H9 (cell line): Measurements from ENCODE around the gene MSANTD1. TPM values are rescaled to one million over a fixed set of nuclear protein-coding genes. Genes with fewer than 3 reads are reported as not detected.

Source experiments
- DNase-seq: peaks from one replicate; pipeline ENCODE4 v3.0.0-alpha.2; 2017
- H2AFZ ChIP-seq: one replicate; pipeline ENCODE4 v1.6.1; 2013; ENCODE audit warnings: mild to moderate bottlenecking, low read length, control low read depth, moderate library complexity
- H2AK5ac ChIP-seq: 2 replicates; pipeline ENCODE4 v1.6.1; 2013; ENCODE audit warnings: low read length, control low read depth, mixed read lengths; ENCODE audit not compliant: insufficient read length
- H2BK120ac ChIP-seq: one replicate; pipeline ENCODE4 v1.6.1; 2013; ENCODE audit warnings: low read depth, mild to moderate bottlenecking, low read length, control low read depth, inconsistent platforms; ENCODE audit not compliant: poor library complexity, severe bottlenecking
- H2BK12ac ChIP-seq: 2 replicates; pipeline ENCODE4 v1.6.1; 2013; ENCODE audit warnings: low read length, control low read depth, mixed read lengths, low read depth; ENCODE audit not compliant: insufficient read length
- H2BK15ac ChIP-seq: 2 replicates; pipeline ENCODE4 v1.6.1; 2013; ENCODE audit warnings: low read depth, low read length, control low read depth
- H2BK20ac ChIP-seq: one replicate; pipeline ENCODE4 v1.6.1; 2013; ENCODE audit warnings: low read depth, mild to moderate bottlenecking, low read length, control low read depth, inconsistent platforms; ENCODE audit not compliant: poor library complexity, severe bottlenecking
- H2BK5ac ChIP-seq: 2 replicates; pipeline ENCODE4 v1.6.1; 2013; ENCODE audit warnings: low read length, control low read depth, mixed read lengths; ENCODE audit not compliant: insufficient read length
- H3K14ac ChIP-seq: 2 replicates; pipeline ENCODE4 v1.6.1; 2013; ENCODE audit warnings: low read length, control low read depth; ENCODE audit not compliant: insufficient read depth
- H3K18ac ChIP-seq: 2 replicates; pipeline ENCODE4 v1.6.1; 2013; ENCODE audit warnings: low read depth, mild to moderate bottlenecking, mixed read lengths, low read length, control low read depth; ENCODE audit not compliant: insufficient read length
- H3K23ac ChIP-seq: 2 replicates; pipeline ENCODE4 v1.6.1; 2013; ENCODE audit warnings: low read length, control low read depth, mixed read lengths, low read depth; ENCODE audit not compliant: insufficient read length
- H3K23me2 ChIP-seq: 2 replicates; pipeline ENCODE4 v1.6.1; 2013; ENCODE audit warnings: low read depth, mild to moderate bottlenecking, mixed read lengths, low read length, control low read depth; ENCODE audit not compliant: insufficient read length, poor library complexity, severe bottlenecking
- H3K27ac ChIP-seq: 2 replicates; pipeline ENCODE4 v1.5.1; 2013; ENCODE audit warnings: low read length, control low read depth, mixed read lengths, low read depth; ENCODE audit not compliant: insufficient read length
- H3K27me3 ChIP-seq: 2 replicates; pipeline ENCODE4 v1.6.1; 2013; ENCODE audit warnings: low read length, control low read depth, inconsistent platforms; ENCODE audit not compliant: insufficient read depth
- H3K4ac ChIP-seq: 2 replicates; pipeline ENCODE4 v1.6.1; 2013; ENCODE audit warnings: low read depth, mild to moderate bottlenecking, control low read depth, inconsistent platforms, low read length, moderate library complexity
- H3K4me1 ChIP-seq: 2 replicates; pipeline ENCODE4 v1.6.1; 2013; ENCODE audit warnings: low read length, control low read depth, inconsistent platforms; ENCODE audit not compliant: insufficient read depth
- H3K4me2 ChIP-seq: 2 replicates; pipeline ENCODE4 v1.6.1; 2013; ENCODE audit warnings: low read length, control low read depth, mixed read lengths; ENCODE audit not compliant: insufficient read length, insufficient read depth
- H3K56ac ChIP-seq: 2 replicates; pipeline ENCODE4 v1.6.1; 2013; ENCODE audit warnings: low read depth, mild to moderate bottlenecking, mixed read lengths, low read length, control low read depth; ENCODE audit not compliant: insufficient read length
- H3K79me1 ChIP-seq: 2 replicates; pipeline ENCODE4 v1.6.1; 2013; ENCODE audit warnings: low read depth, mild to moderate bottlenecking, moderate library complexity, low read length, control low read depth, inconsistent platforms; ENCODE audit not compliant: insufficient read depth, poor library complexity, severe bottlenecking
- H3K79me2 ChIP-seq: 2 replicates; pipeline ENCODE4 v1.6.1; 2013; ENCODE audit warnings: low read length, control low read depth, inconsistent platforms; ENCODE audit not compliant: insufficient read depth
- H3K9ac ChIP-seq: 2 replicates; pipeline ENCODE4 v1.6.1; 2013; ENCODE audit warnings: low read length, control low read depth, mixed read lengths; ENCODE audit not compliant: insufficient read length; ENCODE audit errors: extremely low read depth
- H3K9me3 ChIP-seq: one replicate; pipeline ENCODE4 v1.6.1; 2013; ENCODE audit warnings: low read depth, low read length, inconsistent platforms; ENCODE audit not compliant: control insufficient read depth
- H3T11ph ChIP-seq: one replicate; pipeline ENCODE4 v1.6.1; 2013; ENCODE audit warnings: mild to moderate bottlenecking, low read length, control low read depth, inconsistent platforms
- H4K20me1 ChIP-seq: one replicate; pipeline ENCODE4 v1.6.1; 2013; ENCODE audit not compliant: control insufficient read depth, insufficient read length, insufficient read depth
- H4K5ac ChIP-seq: 2 replicates; pipeline ENCODE4 v1.6.1; 2013; ENCODE audit warnings: low read depth, mild to moderate bottlenecking, mixed read lengths, low read length, control low read depth; ENCODE audit not compliant: insufficient read length
- H4K8ac ChIP-seq: replicated peaks from 2 replicates; pipeline ENCODE4 v1.6.1; 2013; ENCODE audit warnings: low read length, control low read depth, mixed read lengths, low read depth; ENCODE audit not compliant: insufficient read length
- H4K91ac ChIP-seq: 2 replicates; pipeline ENCODE4 v1.6.1; 2013; ENCODE audit warnings: low read depth, mild to moderate bottlenecking, moderate library complexity, mixed read lengths, low read length, control low read depth; ENCODE audit not compliant: insufficient read length
- H3K27ac Mint-ChIP-seq, 3 experiments: 2 replicates in 2 of 3; 3 replicates in 1 of 3; pipeline ENCODE4 v1.8.0; 2020 to 2021; ENCODE audit warnings: mixed read lengths in 3 of 3, mild to moderate bottlenecking in 1 of 3, moderate library complexity in 1 of 3
- H3K27me3 Mint-ChIP-seq: 2 replicates; pipeline ENCODE4 v1.8.0; 2021; ENCODE audit warnings: low read depth, mild to moderate bottlenecking, moderate library complexity, mixed read lengths
- H3K36me3 Mint-ChIP-seq, 3 experiments: 2 replicates in 2 of 3; 3 replicates in 1 of 3; pipeline ENCODE4 v1.8.0; 2020 to 2021; ENCODE audit warnings: low read depth in 3 of 3, mixed read lengths in 3 of 3; ENCODE audit not compliant: insufficient read depth in 1 of 3
- H3K4me1 Mint-ChIP-seq, 2 experiments: 2 replicates each; pipeline ENCODE4 v1.8.0; 2020; ENCODE audit warnings: mixed read lengths in 2 of 2
- H3K4me3 Mint-ChIP-seq, 2 experiments: 2 replicates in 1 of 2; 3 replicates in 1 of 2; pipeline ENCODE4 v1.8.0; 2020 to 2021; ENCODE audit warnings: mild to moderate bottlenecking in 2 of 2, mixed read lengths in 2 of 2, moderate library complexity in 1 of 2
- H3K9me3 Mint-ChIP-seq, 2 experiments: 2 replicates in 1 of 2; 3 replicates in 1 of 2; pipeline ENCODE4 v1.8.0; 2020; ENCODE audit warnings: mild to moderate bottlenecking in 2 of 2, mixed read lengths in 2 of 2, moderate library complexity in 1 of 2
- WGBS: extraction: QIAGEN DNeasy Blood & Tissue Kit; methylation state at CpG from one replicate; pipeline ENCODE4 v1.1.7; 2013; ENCODE audit warnings: missing lambda C conversion rate, low lambda C conversion rate, mixed read lengths; ENCODE audit not compliant: insufficient read length; ENCODE audit errors: extremely low coverage; 5-methylcytosine and 5-hydroxymethylcytosine counted together
- total RNA-seq: library from RNA; stranded (reverse); gene quantifications from 2 replicates; pipeline ENCODE4 v1.2.1, GENCODE V29; 2021
- TF ChIP-seq, protein P1 (sequence below): fragments of 200-600 bp; sonication (generic); conservative IDR thresholded peaks from 3 replicates; pipeline ENCODE4 v1.8.0; 2021; ENCODE audit warnings: antibody characterized with exemption, mild to moderate bottlenecking

MSANTD1 gene
- total RNA-seq, 1 experiment from 2014 or later: 0.83 TPM

DNA sequence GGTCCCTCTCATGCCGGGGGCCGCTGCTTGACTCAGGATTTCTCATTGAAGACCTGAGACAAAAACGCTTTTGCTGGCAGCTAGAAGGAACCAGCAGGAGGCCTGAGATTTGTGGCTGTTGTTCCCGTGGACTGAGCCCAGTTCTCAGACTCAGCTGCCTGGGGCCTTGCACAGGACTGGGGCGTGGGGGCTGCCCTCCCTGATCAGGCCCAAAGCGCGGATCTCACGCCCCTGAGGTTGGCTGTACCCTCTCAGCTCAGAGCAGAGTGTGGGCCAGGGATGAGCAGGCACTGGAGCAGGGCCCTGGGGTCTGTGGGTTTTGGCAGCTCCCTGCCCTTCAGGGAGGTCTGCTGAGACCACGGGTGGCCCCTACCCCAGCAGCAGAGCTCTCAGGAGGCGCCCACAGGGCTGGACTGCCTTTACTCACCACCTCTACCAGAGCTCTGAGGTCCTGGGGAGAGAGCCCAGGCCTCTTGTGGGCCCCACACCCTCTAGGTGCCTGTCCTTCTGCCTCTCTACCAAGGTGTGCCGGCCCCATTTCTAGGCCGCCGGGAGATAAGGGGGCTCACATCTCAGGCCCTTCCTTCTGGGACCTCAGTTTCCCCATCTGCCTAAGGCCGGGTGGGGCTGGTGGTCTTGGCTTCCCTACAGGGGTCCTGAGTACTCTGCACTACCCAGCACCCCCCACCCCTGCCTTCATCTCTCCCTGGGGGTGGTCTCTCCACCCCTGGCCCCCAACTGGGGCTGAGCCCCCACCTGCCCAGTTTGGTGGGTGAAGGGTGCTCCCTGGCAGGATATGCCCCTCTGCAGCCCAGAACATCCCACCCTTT is 5.6 kb downstream of the MSANTD1 start:
- TF ChIP-seq, protein P1, sequence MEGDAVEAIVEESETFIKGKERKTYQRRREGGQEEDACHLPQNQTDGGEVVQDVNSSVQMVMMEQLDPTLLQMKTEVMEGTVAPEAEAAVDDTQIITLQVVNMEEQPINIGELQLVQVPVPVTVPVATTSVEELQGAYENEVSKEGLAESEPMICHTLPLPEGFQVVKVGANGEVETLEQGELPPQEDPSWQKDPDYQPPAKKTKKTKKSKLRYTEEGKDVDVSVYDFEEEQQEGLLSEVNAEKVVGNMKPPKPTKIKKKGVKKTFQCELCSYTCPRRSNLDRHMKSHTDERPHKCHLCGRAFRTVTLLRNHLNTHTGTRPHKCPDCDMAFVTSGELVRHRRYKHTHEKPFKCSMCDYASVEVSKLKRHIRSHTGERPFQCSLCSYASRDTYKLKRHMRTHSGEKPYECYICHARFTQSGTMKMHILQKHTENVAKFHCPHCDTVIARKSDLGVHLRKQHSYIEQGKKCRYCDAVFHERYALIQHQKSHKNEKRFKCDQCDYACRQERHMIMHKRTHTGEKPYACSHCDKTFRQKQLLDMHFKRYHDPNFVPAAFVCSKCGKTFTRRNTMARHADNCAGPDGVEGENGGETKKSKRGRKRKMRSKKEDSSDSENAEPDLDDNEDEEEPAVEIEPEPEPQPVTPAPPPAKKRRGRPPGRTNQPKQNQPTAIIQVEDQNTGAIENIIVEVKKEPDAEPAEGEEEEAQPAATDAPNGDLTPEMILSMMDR: no peak
- H3K9ac ChIP-seq: no peak overlapping the region
- DNase-seq: peak; percentile 16

More for the DNA sequence above, 5.6 kb downstream of the MSANTD1 start:
- Histone ChIP-seq H3K79me1 (no peaks in the 10 kb centered on the region), H2BK12ac (no peak overlapping the region), H4K8ac (no peak overlapping the region), H4K5ac (no peak overlapping the region), H3K14ac (no peak overlapping the region; the same call in 1 of the 2 replicates), H3K27ac (no peak overlapping the region), H3K18ac (no peak overlapping the region), H3K9me3 (no peaks in the 10 kb centered on the region), H2AFZ (no peak overlapping the region), H3K56ac (no peak overlapping the region), H2BK120ac (no peak overlapping the region), H3K4ac (no peak overlapping the region), H4K20me1 (no peaks in the 10 kb centered on the region), H3T11ph (no peak overlapping the region), H2BK5ac (no peak overlapping the region), H2BK20ac (no peak overlapping the region), H3K27me3 (no peaks in the 10 kb centered on the region), H3K23ac (no peak overlapping the region), H2BK15ac (no peak overlapping the region), H3K79me2 (no peaks in the 10 kb centered on the region), H3K4me2 (no peak overlapping the region), H3K4me1 (no peaks in the 10 kb centered on the region; the same call in 1 of the 2 replicates), H2AK5ac (no peak overlapping the region), H3K23me2 (no peaks in the 10 kb centered on the region), H4K91ac (no peak overlapping the region)
- no peak overlapping the region for H3K27ac Mint-ChIP-seq
- peaks cover 4 to 11% of the 10 kb centered on the region in 2 experiments for H3K4me1 Mint-ChIP-seq
- H3K9me3 Mint-ChIP-seq: no peaks in the 10 kb centered on the region
- no CpG with 5 or more reads among the region's 14 CpGs for WGBS
- no peaks in the 10 kb centered on the region for H3K36me3 Mint-ChIP-seq
- no peak overlapping the region for H3K4me3 Mint-ChIP-seq
- no peaks in the 10 kb centered on the region for H3K27me3 Mint-ChIP-seq
